Upper lobe of right lung (tissue), 1 donor: ENCODE measurements around the gene FST. TPM values are rescaled to one million over a fixed set of nuclear protein-coding genes. Genes with fewer than 3 reads are reported as not detected.

Experiments
- ATAC-seq: fragments of 200-7000 bp; cut with Tn5 transposase; one replicate; pipeline ENCODE4 v1.9.1; 2020; ENCODE audit warnings: mild to moderate bottlenecking, moderate library complexity
- DNase-seq: peaks from one replicate; pipeline ENCODE4 v3.0.0-alpha.2; 2020
- H3K27ac ChIP-seq: fragments of 200-600 bp; one replicate; pipeline ENCODE4 v1.8.0; 2022
- H3K27me3 ChIP-seq: fragments of 200-600 bp; one replicate; pipeline ENCODE4 v1.8.0; 2022; ENCODE audit warnings: mild to moderate bottlenecking
- H3K36me3 ChIP-seq: fragments of 200-600 bp; one replicate; pipeline ENCODE4 v1.8.0; 2022
- H3K4me1 ChIP-seq: fragments of 200-600 bp; one replicate; pipeline ENCODE4 v1.8.0; 2022
- H3K4me3 ChIP-seq: fragments of 200-600 bp; one replicate; pipeline ENCODE4 v1.8.0; 2022; ENCODE audit warnings: mild to moderate bottlenecking
- H3K9me3 ChIP-seq: fragments of 200-600 bp; one replicate; pipeline ENCODE4 v1.8.0; 2022
- intact Hi-C: fragments of 100-400 bp; cut with DNase I; formaldehyde crosslinking; loops from one replicate; pipeline ENCODE4 v1.11.0; 2022
- total RNA-seq: library from RNA; stranded (reverse); fragmentation: NEBNext Ultra II Directional; extraction: Animal tissue kit (Norgen Biotek cat#: 25700); gene quantifications from one replicate; pipeline ENCODE4 v1.2.1, GENCODE V29; 2021
- TF ChIP-seq, protein P1 (sequence below): fragments of 200-600 bp; IDR thresholded peaks from one replicate; pipeline ENCODE4 v1.8.0; 2022; ENCODE audit warnings: antibody characterized with exemption
- donor health status: DM: no; HTN: yes; CAD: no; lungs with severe emphysema.

The FST gene
- total RNA-seq, 1 donor from 2014 or later: 4.2 TPM

DNA sequence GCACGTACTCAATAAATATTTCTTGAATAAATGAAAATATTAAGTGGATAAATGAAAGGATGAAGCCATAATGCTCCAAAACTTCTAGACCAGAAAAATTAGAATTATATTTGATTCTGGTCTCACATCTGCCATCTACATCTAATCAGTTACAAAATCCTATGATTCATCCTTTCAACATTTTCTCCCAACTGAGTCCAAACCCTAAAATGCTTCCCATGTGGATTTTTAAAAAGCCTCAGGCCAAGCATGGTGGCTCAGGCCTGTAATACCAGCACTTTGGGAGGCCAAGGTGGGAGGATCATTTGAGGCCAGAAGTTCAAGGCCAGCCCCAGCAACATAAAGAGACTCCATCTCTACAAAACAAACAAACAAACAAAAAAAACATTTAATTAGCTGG, 31.6 kb upstream of the FST start:
- TF ChIP-seq, protein P1, sequence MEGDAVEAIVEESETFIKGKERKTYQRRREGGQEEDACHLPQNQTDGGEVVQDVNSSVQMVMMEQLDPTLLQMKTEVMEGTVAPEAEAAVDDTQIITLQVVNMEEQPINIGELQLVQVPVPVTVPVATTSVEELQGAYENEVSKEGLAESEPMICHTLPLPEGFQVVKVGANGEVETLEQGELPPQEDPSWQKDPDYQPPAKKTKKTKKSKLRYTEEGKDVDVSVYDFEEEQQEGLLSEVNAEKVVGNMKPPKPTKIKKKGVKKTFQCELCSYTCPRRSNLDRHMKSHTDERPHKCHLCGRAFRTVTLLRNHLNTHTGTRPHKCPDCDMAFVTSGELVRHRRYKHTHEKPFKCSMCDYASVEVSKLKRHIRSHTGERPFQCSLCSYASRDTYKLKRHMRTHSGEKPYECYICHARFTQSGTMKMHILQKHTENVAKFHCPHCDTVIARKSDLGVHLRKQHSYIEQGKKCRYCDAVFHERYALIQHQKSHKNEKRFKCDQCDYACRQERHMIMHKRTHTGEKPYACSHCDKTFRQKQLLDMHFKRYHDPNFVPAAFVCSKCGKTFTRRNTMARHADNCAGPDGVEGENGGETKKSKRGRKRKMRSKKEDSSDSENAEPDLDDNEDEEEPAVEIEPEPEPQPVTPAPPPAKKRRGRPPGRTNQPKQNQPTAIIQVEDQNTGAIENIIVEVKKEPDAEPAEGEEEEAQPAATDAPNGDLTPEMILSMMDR: no peak
- no peaks in the 10 kb centered on the region for H3K9me3 ChIP-seq
- intact Hi-C loops: no loop called here
- H3K27ac ChIP-seq: no peak overlapping the region
- H3K4me1 ChIP-seq: no peaks in the 10 kb centered on the region
- DNase-seq (no peak), ATAC-seq (no peak)
- no peak overlapping the region for H3K4me3 ChIP-seq
- H3K36me3 ChIP-seq: no peaks in the 10 kb centered on the region
- no peaks in the 10 kb centered on the region for H3K27me3 ChIP-seq

DNA sequence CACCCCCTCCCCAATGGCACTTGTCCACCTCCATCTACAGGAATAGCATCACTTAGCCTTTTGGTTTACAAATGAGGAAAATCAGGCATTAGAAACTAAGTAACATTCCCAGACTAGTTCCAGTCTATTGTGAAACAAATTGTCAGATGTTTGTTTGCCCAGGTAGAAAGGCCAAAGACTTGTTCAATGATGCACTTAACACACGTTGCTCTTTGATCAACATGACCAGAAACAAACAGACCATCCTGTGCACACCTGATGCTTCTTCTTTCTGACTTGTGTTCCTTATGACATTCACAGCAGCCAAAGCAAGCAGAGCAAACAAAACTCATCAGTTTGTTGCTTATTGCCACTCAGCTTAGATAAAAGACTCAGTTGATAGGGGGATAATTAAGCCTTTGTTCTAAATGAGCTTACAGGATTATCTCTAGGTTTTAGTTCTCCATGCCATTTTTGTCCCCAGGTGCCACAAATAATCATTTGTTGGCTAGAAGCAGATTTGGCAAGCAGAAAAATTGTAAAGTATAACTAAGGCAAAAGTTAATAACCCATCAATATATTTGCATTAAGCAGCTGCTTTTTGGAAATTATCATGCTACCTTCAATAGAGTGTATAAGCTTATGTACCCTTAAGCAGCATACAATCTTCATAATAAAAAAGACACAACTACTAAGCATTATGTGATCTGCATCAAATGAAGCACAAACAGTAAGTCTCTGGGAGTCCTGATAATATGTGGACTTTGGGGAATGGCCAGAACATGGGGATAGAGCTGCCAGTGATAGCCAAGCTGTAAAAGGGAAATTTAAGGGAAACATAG, 26.3 kb upstream of the FST start:
- H3K4me1 ChIP-seq: no peaks in the 10 kb centered on the region
- H3K27ac ChIP-seq: no peak overlapping the region
- H3K4me3 ChIP-seq: no peak overlapping the region
- DNase-seq: no peak
- no peaks in the 10 kb centered on the region for H3K36me3 ChIP-seq
- H3K27me3 ChIP-seq: no peaks in the 10 kb centered on the region
- intact Hi-C loops: no loop called here
- no peak for ATAC-seq
- H3K9me3 ChIP-seq: no peaks in the 10 kb centered on the region
- TF ChIP-seq, protein P1: no peak

DNA sequence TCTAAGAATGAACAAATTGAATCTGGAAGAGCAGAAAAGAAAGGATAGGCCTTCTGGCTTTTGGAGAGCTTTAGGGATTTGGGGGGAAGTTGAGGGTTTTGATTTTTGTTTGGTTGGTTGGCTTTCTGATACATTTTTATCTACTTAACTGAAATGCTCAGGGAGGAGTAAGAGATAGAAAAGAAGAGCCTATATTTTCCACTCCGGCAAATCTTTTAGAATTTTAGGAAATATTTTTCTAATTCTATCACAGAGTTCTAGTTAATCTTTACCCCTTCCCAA, 25.8 kb upstream of the FST start:
- Histone ChIP-seq H3K4me3 (no peak overlapping the region), H3K27ac (no peak overlapping the region), H3K36me3 (no peaks in the 10 kb centered on the region), H3K4me1 (no peaks in the 10 kb centered on the region), H3K9me3 (no peaks in the 10 kb centered on the region), H3K27me3 (no peaks in the 10 kb centered on the region)
- DNase-seq (no peak), ATAC-seq (no peak)
- TF ChIP-seq, protein P1: no peak
- intact Hi-C loops: no loop called here

DNA sequence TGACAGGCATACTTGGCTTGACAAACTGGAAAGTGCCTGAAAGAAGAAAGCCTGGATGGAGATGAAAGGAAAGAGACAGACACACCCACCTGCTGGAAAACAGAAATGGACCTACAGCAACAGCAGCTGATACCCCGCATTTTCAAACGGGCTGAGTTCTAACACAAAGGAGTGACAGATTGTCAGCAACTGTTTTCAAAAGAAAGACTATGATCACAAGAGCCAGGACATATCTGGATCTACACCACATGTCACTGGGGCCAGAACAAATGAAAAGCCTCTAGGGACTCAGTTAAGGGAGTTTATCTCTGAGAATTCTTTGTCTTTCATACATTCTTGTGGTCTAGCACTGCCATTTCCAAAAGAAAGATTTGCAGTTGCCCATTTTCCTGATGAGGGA, 24.1 kb upstream of the FST start:
- no peaks in the 10 kb centered on the region for H3K4me1 ChIP-seq
- H3K4me3 ChIP-seq: no peak overlapping the region
- no peak for DNase-seq
- H3K27ac ChIP-seq: no peak overlapping the region
- TF ChIP-seq, protein P1: no peak
- intact Hi-C loops: no loop called here
- H3K36me3 ChIP-seq: no peaks in the 10 kb centered on the region
- H3K27me3 ChIP-seq: no peaks in the 10 kb centered on the region
- no peak for ATAC-seq
- no peaks in the 10 kb centered on the region for H3K9me3 ChIP-seq

DNA sequence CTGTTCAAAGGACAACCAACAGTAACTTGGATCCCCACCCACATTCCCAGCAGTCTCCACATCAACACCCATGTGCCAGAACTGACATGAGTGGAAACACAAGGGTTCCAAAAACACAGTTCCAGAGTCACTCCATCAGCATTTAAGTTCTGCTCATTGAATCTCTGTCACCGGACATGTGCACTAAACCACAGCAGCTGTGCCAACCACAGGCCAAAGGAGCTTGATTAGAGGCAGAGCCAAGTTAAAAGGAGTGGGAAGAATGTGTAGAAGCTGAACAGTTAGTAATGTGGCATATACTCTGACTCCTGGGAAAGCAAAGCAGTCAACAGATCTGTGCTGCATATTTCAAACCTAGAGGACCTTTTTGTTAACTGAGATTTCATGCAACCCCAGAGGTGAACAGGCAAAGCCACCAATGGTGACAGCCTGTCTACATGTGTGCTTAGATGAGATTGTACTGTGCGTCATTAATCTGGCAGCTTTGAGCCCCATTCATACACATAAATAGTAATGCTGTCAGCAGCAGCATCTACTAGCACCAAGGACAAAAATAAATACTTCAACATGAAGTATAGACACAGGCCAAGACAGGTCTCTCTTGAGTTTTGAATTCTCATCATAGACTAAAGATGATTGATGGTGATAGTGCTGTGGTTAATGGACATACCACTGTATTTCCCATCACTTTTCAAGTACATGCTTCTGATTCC, 16.4 kb upstream of the FST start:
- intact Hi-C loops: no loop called here
- Histone ChIP-seq H3K27ac (no peak overlapping the region), H3K27me3 (no peaks in the 10 kb centered on the region), H3K4me1 (no peaks in the 10 kb centered on the region), H3K36me3 (no peaks in the 10 kb centered on the region), H3K9me3 (no peaks in the 10 kb centered on the region), H3K4me3 (no peak overlapping the region)
- no peak for ATAC-seq
- no peak for DNase-seq
- TF ChIP-seq, protein P1: no peak
